Measurements from ENCODE around the gene RAC2.

The RAC2 gene

DNA sequence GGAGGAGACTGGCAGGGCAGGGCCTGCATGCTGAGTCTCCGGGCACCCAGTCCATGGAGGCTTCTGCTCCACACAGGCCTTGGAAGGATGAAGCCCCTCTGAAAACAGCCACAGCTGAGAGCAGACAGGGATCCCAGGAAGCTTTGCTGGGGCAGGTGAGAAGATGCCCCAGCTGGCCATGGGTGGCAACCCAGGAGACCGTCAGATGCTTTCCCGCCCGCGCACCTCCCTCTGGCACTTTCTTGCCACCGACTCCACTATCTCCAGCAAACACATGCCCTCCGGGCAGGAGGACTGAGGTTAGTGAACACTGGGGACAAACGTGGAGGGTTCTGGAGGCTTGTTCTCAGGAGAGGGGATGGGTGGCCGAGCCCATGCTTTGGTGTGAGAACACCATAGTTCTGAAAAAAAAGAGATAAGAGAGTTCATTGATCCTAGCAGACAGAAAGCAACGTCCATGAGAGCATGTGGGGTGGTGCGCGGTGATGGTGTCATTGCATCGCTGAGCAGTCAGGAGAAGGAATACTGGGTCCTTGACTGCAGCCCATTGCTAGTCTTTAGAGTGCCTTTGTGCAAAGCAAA, 58.3 kb downstream of the RAC2 start:
- H3K27me3 ChIP-seq (ENCODE audit: control insufficient read depth, insufficient read depth, low read length): no peaks in the 10 kb centered on the region
- TF ChIP-seq, protein P1, sequence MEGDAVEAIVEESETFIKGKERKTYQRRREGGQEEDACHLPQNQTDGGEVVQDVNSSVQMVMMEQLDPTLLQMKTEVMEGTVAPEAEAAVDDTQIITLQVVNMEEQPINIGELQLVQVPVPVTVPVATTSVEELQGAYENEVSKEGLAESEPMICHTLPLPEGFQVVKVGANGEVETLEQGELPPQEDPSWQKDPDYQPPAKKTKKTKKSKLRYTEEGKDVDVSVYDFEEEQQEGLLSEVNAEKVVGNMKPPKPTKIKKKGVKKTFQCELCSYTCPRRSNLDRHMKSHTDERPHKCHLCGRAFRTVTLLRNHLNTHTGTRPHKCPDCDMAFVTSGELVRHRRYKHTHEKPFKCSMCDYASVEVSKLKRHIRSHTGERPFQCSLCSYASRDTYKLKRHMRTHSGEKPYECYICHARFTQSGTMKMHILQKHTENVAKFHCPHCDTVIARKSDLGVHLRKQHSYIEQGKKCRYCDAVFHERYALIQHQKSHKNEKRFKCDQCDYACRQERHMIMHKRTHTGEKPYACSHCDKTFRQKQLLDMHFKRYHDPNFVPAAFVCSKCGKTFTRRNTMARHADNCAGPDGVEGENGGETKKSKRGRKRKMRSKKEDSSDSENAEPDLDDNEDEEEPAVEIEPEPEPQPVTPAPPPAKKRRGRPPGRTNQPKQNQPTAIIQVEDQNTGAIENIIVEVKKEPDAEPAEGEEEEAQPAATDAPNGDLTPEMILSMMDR (IDR thresholded peaks at IDR 0.05): no peak
- no peak overlapping the region for H3K27ac ChIP-seq
- no peaks in the 10 kb centered on the region for H3K36me3 ChIP-seq (ENCODE audit: control insufficient read depth, insufficient read depth, low read length)
- H3K4me1 ChIP-seq: peaks cover 29% of the 10 kb centered on the region
- no peaks in the 10 kb centered on the region for H3K79me2 ChIP-seq
- H2AFZ ChIP-seq: no peak overlapping the region
- H3K4me3 ChIP-seq (ENCODE audit: low read depth, low read length): no peak overlapping the region
- H3K9me3 ChIP-seq (ENCODE audit: control insufficient read depth, low read length): no peaks in the 10 kb centered on the region
- no peak overlapping the region for H3K9ac ChIP-seq
- no peak overlapping the region for H3K4me2 ChIP-seq (ENCODE audit: low read length)

DNA sequence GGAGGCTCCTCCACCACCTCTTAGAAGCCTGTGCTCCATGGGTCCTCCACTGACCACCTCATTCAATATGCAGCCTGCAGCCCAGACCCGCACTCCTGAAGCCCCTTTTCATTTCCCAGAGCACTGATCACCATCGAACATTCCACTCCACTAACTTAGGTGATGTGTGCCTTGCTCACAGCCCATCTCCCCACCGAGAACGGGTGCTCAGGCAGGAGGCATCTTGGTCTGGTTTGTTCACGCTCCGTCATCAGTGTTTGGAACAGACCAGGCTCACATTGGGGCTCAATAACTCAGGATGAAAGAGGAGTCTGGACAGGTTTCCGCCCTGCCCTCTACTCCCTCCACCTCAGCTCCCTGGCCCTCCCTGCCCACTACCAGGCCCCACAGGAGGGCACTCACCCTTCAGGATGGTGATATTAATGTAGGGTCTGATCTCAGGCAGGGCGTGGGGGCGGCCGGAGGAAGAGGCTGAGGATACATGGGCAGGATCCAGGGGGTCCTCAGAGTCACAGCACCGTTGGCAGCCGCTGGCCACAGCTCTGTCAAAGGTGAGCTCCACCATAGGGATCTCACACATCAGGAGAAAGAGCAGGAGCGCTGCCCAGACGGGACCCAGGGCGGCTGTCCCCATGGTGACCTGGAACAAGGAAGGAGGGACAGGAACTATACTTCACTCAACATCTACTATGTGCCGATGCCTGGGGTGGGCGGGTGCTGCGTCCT, 59.1 kb downstream of the RAC2 start:
- Histone ChIP-seq H3K4me2 (ENCODE audit: low read length) (no peak overlapping the region), H3K9ac (no peak overlapping the region), H3K4me1 (peaks cover 27% of the 10 kb centered on the region), H3K36me3 (ENCODE audit: control insufficient read depth, insufficient read depth, low read length) (no peaks in the 10 kb centered on the region), H3K4me3 (ENCODE audit: low read depth, low read length) (no peak overlapping the region), H3K9me3 (ENCODE audit: control insufficient read depth, low read length) (no peaks in the 10 kb centered on the region), H3K79me2 (no peaks in the 10 kb centered on the region), H3K27me3 (ENCODE audit: control insufficient read depth, insufficient read depth, low read length) (no peaks in the 10 kb centered on the region), H3K27ac (no peak overlapping the region), H2AFZ (no peak overlapping the region)
- TF ChIP-seq, protein P1 (IDR thresholded peaks at IDR 0.05): no peak

DNA sequence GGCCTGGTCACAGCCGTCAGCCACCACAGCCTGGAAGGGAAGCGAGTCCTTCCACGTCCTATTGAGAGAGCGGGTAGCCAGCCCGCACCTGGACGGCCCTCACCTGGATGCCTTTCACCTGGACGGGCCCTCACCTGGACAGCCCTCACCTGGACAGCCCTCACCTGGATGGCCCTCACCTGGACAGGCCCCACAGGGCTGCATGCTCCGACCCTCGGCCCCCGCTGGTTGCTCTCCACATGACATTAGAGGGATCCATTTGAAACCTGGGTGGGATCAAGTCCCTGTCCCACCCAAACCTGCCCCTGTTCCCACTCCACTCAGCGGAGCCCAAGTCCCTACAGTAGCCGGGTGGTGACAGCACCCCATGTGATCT, 59.7 kb downstream of the RAC2 start:
- peaks cover 22% of the 10 kb centered on the region for H3K4me1 ChIP-seq
- no peaks in the 10 kb centered on the region for H3K36me3 ChIP-seq (ENCODE audit: control insufficient read depth, insufficient read depth, low read length)
- no peaks in the 10 kb centered on the region for H3K9me3 ChIP-seq (ENCODE audit: control insufficient read depth, low read length)
- no peak overlapping the region for H3K4me3 ChIP-seq (ENCODE audit: low read depth, low read length)
- H3K9ac ChIP-seq: no peak overlapping the region
- no peak overlapping the region for H3K27ac ChIP-seq
- no peak overlapping the region for H3K4me2 ChIP-seq (ENCODE audit: low read length)
- H3K79me2 ChIP-seq: no peaks in the 10 kb centered on the region
- TF ChIP-seq, protein P1 (IDR thresholded peaks at IDR 0.05): no peak
- no peak overlapping the region for H2AFZ ChIP-seq
- no peaks in the 10 kb centered on the region for H3K27me3 ChIP-seq (ENCODE audit: control insufficient read depth, insufficient read depth, low read length)

DNA sequence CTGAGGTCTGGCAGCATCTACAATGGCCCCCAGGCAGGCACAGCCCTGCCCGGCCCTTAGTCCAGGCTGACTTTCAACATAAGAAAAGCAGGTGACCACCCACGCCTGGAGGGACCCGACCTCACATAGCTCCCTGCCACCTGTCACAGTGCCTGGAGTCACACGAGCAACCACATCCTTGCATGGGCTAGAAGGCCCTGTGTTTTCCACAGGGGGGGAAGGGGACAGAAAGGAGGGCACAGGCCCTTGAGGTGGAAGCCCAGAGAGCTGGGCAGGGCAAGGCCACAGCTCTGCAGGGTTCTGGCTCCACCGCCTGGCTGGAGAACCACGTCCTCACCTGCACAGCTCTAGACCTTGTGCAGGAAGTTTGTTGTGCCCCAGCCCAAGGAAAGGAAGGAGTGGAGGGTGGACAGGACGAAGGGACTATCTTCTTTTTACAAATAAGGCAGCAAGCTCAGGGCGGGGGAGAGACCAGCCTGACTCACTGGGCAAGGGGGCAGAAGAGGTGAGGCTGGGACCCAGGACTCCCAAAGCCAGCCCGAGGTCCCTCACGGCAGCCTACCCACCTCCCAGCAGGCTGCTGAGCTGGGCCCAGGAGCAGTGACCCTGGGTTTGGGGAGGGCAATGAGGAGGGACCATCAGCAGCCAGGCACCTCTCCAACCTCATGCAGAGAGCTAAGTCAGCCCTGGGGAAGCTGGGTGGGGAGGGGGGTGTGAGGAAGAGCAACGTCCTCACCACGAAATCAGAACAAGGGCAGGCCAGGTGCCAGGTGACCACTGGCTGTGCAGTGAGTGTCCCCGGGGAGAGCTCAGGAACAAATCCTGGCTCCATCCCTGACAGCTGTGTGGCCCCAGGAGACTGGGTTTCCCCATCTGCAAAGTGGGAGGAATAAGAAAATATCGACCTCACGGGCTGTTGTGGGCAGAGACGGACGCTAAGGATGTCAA, 60.4 kb downstream of the RAC2 start:
- Histone ChIP-seq H3K27ac (no peak overlapping the region), H3K27me3 (ENCODE audit: control insufficient read depth, insufficient read depth, low read length) (no peaks in the 10 kb centered on the region), H3K9ac (no peak overlapping the region), H3K4me2 (ENCODE audit: low read length) (no peak overlapping the region), H2AFZ (no peak overlapping the region), H3K79me2 (no peaks in the 10 kb centered on the region), H3K9me3 (ENCODE audit: control insufficient read depth, low read length) (no peaks in the 10 kb centered on the region), H3K36me3 (ENCODE audit: control insufficient read depth, insufficient read depth, low read length) (no peaks in the 10 kb centered on the region), H3K4me3 (ENCODE audit: low read depth, low read length) (no peak overlapping the region), H3K4me1 (peaks cover 22% of the 10 kb centered on the region)
- TF ChIP-seq, protein P1 (IDR thresholded peaks at IDR 0.05): no peak
